ENCODE measurements around the gene OR1F1. TPM values are rescaled to one million over a fixed set of nuclear protein-coding genes. Genes with fewer than 3 reads are reported as not detected.
"Not testable (repeated sequence)": the region's sequence is repeated elsewhere in the genome, so short reads cannot be mapped to it uniquely, and the experiment has no call there.

The OR1F1 gene
- total RNA-seq, 1 experiment from 2014 or later, result 1.4 TPM

GRCh38 chr16:3175157-3176093, 12.6 kb upstream of the OR1F1 start:
- Histone ChIP-seq H3K4me3 (peak overlapping the region; percentile 43; the same call in 1 of the 2 replicates), H3K27ac (no peak overlapping the region), H3K4me1 (replicated peaks; ENCODE audit: insufficient read depth) (peaks cover 7% of the 10 kb centered on the region), H4K20me1 (ENCODE audit: insufficient read depth) (no peaks in the 10 kb centered on the region), H3F3A (ENCODE audit: insufficient read depth, low read depth) (peaks cover 22% of the 10 kb centered on the region), H3K9me3 (ENCODE audit: insufficient read depth, low read depth) (no peaks in the 10 kb centered on the region), H3K27me3 (ENCODE audit: insufficient read depth, low read depth) (no peaks in the 10 kb centered on the region), H3K9me2 (ENCODE audit: insufficient read depth) (no peaks in the 10 kb centered on the region), H2AFZ (peak overlapping the region; percentile 59; the same call in 1 of the 2 replicates), H3K4me2 (peak overlapping the region; percentile 70), H3K79me2 (ENCODE audit: low read depth) (no peaks in the 10 kb centered on the region), H3K36me3 (ENCODE audit: low read depth) (no peaks in the 10 kb centered on the region)
- peak in 1 of 2 experiments; percentile 49 for DNase-seq
- ChIA-PET CTCF (interaction anchor here (0.6 to 0.7 kb wide), 3 partner anchors 9 to 296 kb away, joined by 3 to 11 read pairs (median 3); partner anchors contain the start of gene ZNF263), POLR2A (ENCODE audit: unreplicated experiment) (interaction anchor here (0.6 kb wide), 1 partner anchor 1584 kb away, joined by 3 read pairs; no protein-coding TSS in a partner anchor)
- intact Hi-C loops (cut with micrococcal nuclease; ENCODE audit: unreplicated experiment), result no loop called here
- TF ChIP-seq EZH2 (IDR thresholded peaks at IDR 0.05; ENCODE audit: low read depth), result no peak
- no peak for TF ChIP-seq CTCF (conservative IDR thresholded peaks at IDR 0.05)
- BruUV-seq (replicated peaks), result no TSS peak

GRCh38 chr16:3179651-3180050, 8.4 kb upstream of the OR1F1 start:
- H3K27me3 ChIP-seq (ENCODE audit: insufficient read depth, low read depth), result no peaks in the 10 kb centered on the region
- H3K36me3 ChIP-seq (ENCODE audit: low read depth), result no peaks in the 10 kb centered on the region
- DNase-seq, result no peak
- no TSS peak for BruUV-seq (replicated peaks)
- no peak overlapping the region for H3K4me3 ChIP-seq
- H3K79me2 ChIP-seq (ENCODE audit: low read depth), result no peaks in the 10 kb centered on the region
- POLR2A ChIA-PET (ENCODE audit: unreplicated experiment), result interaction anchor here (0.6 kb wide), 1 partner anchor 214 kb away, joined by 4 read pairs; no protein-coding TSS in a partner anchor
- no peak overlapping the region for H3K4me2 ChIP-seq
- no peaks in the 10 kb centered on the region for H4K20me1 ChIP-seq (ENCODE audit: insufficient read depth)
- no peaks in the 10 kb centered on the region for H3K9me3 ChIP-seq (ENCODE audit: insufficient read depth, low read depth)
- TF ChIP-seq CTCF (conservative IDR thresholded peaks at IDR 0.05) (no peak), EZH2 (IDR thresholded peaks at IDR 0.05; ENCODE audit: low read depth) (no peak)
- H3F3A ChIP-seq (ENCODE audit: insufficient read depth, low read depth), result peaks cover 32% of the 10 kb centered on the region
- intact Hi-C loops (cut with micrococcal nuclease; ENCODE audit: unreplicated experiment), result loop anchor here (10.0 kb wide), 1 partner anchor 325 kb away; the partner anchor contains the start of gene CLUAP1
- CTCF ChIA-PET, result interaction anchor here (0.6 kb wide), 1 partner anchor 21 kb away, joined by 6 read pairs; no protein-coding TSS in a partner anchor
- H3K9me2 ChIP-seq (ENCODE audit: insufficient read depth), result no peaks in the 10 kb centered on the region
- no peak overlapping the region for H3K27ac ChIP-seq
- H2AFZ ChIP-seq, result no peak overlapping the region
- H3K4me1 ChIP-seq (replicated peaks; ENCODE audit: insufficient read depth), result no peaks in the 10 kb centered on the region; the same call in 1 of the 2 replicates

GRCh38 chr16:3180445-3180878, 7.5 kb upstream of the OR1F1 start:
- Histone ChIP-seq H3F3A (ENCODE audit: insufficient read depth, low read depth) (peaks cover 30% of the 10 kb centered on the region), H2AFZ (no peak overlapping the region), H3K4me2 (no peak overlapping the region), H3K79me2 (ENCODE audit: low read depth) (no peaks in the 10 kb centered on the region), H4K20me1 (ENCODE audit: insufficient read depth) (no peaks in the 10 kb centered on the region), H3K27me3 (ENCODE audit: insufficient read depth, low read depth) (no peaks in the 10 kb centered on the region), H3K4me1 (replicated peaks; ENCODE audit: insufficient read depth) (no peaks in the 10 kb centered on the region), H3K9me2 (ENCODE audit: insufficient read depth) (no peaks in the 10 kb centered on the region), H3K4me3 (no peak overlapping the region), H3K27ac (no peak overlapping the region), H3K9me3 (ENCODE audit: insufficient read depth, low read depth) (no peaks in the 10 kb centered on the region), H3K36me3 (ENCODE audit: low read depth) (no peaks in the 10 kb centered on the region)
- intact Hi-C loops (cut with micrococcal nuclease; ENCODE audit: unreplicated experiment), result loop anchor here (10.0 kb wide), 1 partner anchor 324 kb away; the partner anchor contains the start of gene CLUAP1
- ChIA-PET CTCF (no interaction called here), POLR2A (ENCODE audit: unreplicated experiment) (no interaction called here)
- TF ChIP-seq CTCF (conservative IDR thresholded peaks at IDR 0.05), result no peak
- TF ChIP-seq EZH2 (IDR thresholded peaks at IDR 0.05; ENCODE audit: low read depth), result no peak
- no peak for DNase-seq
- BruUV-seq (replicated peaks), result no TSS peak

- intact Hi-C loops (cut with micrococcal nuclease; ENCODE audit: unreplicated experiment), result loop anchor here (10.0 kb wide), 1 partner anchor 323 kb away; the partner anchor contains the start of gene CLUAP1
- H3K27me3 ChIP-seq (ENCODE audit: insufficient read depth, low read depth); H3K9me2 ChIP-seq (ENCODE audit: insufficient read depth); H3K36me3 ChIP-seq (ENCODE audit: low read depth); H3K79me2 ChIP-seq (ENCODE audit: low read depth); H3K27ac ChIP-seq; BruUV-seq (replicated peaks); H4K20me1 ChIP-seq (ENCODE audit: insufficient read depth); H3K4me1 ChIP-seq (replicated peaks; ENCODE audit: insufficient read depth); DNase-seq; POLR2A ChIA-PET (ENCODE audit: unreplicated experiment); H3K9me3 ChIP-seq (ENCODE audit: insufficient read depth, low read depth): not testable (repeated sequence)
- CTCF ChIA-PET, result interaction anchor here (0.6 kb wide), 2 partner anchors 385 to 1315 kb away, joined by 3 to 6 read pairs; no protein-coding TSS in a partner anchor
- H3K4me3 ChIP-seq, result peak overlapping the region; percentile 71; the same call in 1 of the 2 replicates
- peak overlapping the region; percentile 76 for H3K4me2 ChIP-seq
- H2AFZ ChIP-seq, result peak overlapping the region; percentile 95; the same call in 1 of the 2 replicates
- H3F3A ChIP-seq (ENCODE audit: insufficient read depth, low read depth), result peaks cover 37% of the 10 kb centered on the region
Measured at GRCh38 chr16:3182293-3182607, 5.8 kb upstream of the OR1F1 start.
